ENCODE measurements around the gene ARAP3. TPM values are rescaled to one million over a fixed set of nuclear protein-coding genes. Genes with fewer than 3 reads are reported as not detected.
A peak's percentile ranks its signal among the peaks of the same experiment; 100 is the strongest.

Gene ARAP3
- total RNA-seq, 1 donor from 2014 or later, result 17.4 TPM

DNA sequence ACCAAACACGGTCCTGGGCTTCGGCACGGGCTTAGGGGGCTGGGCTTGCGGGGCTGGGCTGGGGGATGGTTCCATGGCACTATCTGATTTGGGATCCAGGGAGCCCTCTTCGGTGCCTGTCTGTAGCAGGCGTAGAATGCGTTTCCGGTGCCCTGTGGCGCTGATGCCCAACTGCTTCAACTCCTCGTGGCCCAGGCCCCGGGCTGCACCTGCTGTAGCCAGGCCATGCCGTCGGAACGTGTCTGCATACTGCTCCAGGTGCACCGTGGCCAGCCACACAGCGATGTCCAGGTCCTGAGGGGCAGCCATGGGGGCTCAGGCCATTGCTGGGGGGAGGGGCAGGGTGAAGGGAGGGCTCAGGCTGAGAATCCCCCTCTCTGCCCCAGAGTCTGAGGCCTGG is 1.9 kb downstream of the ARAP3 start:
- Histone ChIP-seq H3K36me3 (ENCODE audit: insufficient read depth, low read length) (no peaks in the 10 kb centered on the region), H4K20me1 (ENCODE audit: insufficient read depth, low read length) (no peaks in the 10 kb centered on the region), H3K9me3 (ENCODE audit: insufficient read depth, low read depth, low read length) (no peaks in the 10 kb centered on the region), H3K4me1 (ENCODE audit: insufficient read depth, low read length) (peaks cover 24% of the 10 kb centered on the region), H3K27me3 (ENCODE audit: insufficient read depth, low read length) (no peaks in the 10 kb centered on the region), H3K4me3 (ENCODE audit: insufficient read depth, low read depth, low read length) (no peak overlapping the region), H3K4me2 (ENCODE audit: low read length) (peak overlapping the region; percentile 88), H3K27ac (ENCODE audit: low read depth, low read length) (no peak overlapping the region), H3K79me2 (ENCODE audit: insufficient read depth, low read length) (peaks cover 15% of the 10 kb centered on the region), H2AFZ (ENCODE audit: low read depth, low read length) (no peak overlapping the region), H3K9ac (ENCODE audit: low read length) (peak overlapping the region; percentile 84)
- H3K36me3 Mint-ChIP-seq (ENCODE audit: low read depth, unreplicated experiment), result peaks cover 4% of the 10 kb centered on the region
- FAIRE-seq, result no peak
- no peak for TF ChIP-seq EZH2 (IDR thresholded peaks at IDR 0.05; ENCODE audit: insufficient read depth, low read length)
- TF ChIP-seq, protein P1, sequence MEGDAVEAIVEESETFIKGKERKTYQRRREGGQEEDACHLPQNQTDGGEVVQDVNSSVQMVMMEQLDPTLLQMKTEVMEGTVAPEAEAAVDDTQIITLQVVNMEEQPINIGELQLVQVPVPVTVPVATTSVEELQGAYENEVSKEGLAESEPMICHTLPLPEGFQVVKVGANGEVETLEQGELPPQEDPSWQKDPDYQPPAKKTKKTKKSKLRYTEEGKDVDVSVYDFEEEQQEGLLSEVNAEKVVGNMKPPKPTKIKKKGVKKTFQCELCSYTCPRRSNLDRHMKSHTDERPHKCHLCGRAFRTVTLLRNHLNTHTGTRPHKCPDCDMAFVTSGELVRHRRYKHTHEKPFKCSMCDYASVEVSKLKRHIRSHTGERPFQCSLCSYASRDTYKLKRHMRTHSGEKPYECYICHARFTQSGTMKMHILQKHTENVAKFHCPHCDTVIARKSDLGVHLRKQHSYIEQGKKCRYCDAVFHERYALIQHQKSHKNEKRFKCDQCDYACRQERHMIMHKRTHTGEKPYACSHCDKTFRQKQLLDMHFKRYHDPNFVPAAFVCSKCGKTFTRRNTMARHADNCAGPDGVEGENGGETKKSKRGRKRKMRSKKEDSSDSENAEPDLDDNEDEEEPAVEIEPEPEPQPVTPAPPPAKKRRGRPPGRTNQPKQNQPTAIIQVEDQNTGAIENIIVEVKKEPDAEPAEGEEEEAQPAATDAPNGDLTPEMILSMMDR (IDR thresholded peaks at IDR 0.05; ENCODE audit: insufficient read depth, low read depth, low read length), result no peak
- H3K4me1 Mint-ChIP-seq (ENCODE audit: low read depth, unreplicated experiment), result peaks cover 24% of the 10 kb centered on the region
- no peak for DNase-seq (ENCODE audit: low read depth)
- H3K9me3 Mint-ChIP-seq (ENCODE audit: unreplicated experiment), result no peaks in the 10 kb centered on the region
- H3K27me3 Mint-ChIP-seq (ENCODE audit: low read depth, unreplicated experiment), result no peaks in the 10 kb centered on the region
- H3K27ac Mint-ChIP-seq (ENCODE audit: unreplicated experiment), result peak overlapping the region; percentile 100
- peak overlapping the region; percentile 86 for H3K4me3 Mint-ChIP-seq (ENCODE audit: unreplicated experiment)

DNA sequence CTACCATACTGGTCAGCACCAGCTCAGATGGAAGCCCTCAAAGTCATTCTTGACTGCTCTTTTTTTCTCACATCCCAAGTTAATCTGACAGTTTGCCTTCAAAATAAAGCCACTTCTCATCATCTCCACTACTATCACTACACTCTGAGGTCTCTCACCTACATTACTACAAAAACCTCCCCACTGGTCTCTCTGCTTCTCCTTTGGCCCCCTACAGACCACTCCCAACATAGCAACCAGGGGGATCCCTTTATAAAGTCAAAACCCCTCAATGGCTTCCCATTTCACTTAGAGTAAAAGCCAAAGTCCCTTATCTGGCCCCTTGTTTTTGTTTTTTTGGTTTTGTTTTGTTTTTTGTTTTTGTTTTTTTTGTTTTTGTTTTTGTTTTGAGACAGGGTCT is 4.6 kb downstream of the ARAP3 start:
- Histone ChIP-seq H4K20me1 (ENCODE audit: insufficient read depth, low read length) (no peaks in the 10 kb centered on the region), H2AFZ (ENCODE audit: low read depth, low read length) (no peak overlapping the region), H3K4me3 (ENCODE audit: insufficient read depth, low read depth, low read length) (no peak overlapping the region), H3K36me3 (ENCODE audit: insufficient read depth, low read length) (no peaks in the 10 kb centered on the region), H3K4me1 (ENCODE audit: insufficient read depth, low read length) (peaks cover 19% of the 10 kb centered on the region), H3K4me2 (ENCODE audit: low read length) (no peak overlapping the region), H3K27me3 (ENCODE audit: insufficient read depth, low read length) (no peaks in the 10 kb centered on the region), H3K9ac (ENCODE audit: low read length) (no peak overlapping the region), H3K79me2 (ENCODE audit: insufficient read depth, low read length) (peaks cover 15% of the 10 kb centered on the region), H3K27ac (ENCODE audit: low read depth, low read length) (no peak overlapping the region), H3K9me3 (ENCODE audit: insufficient read depth, low read depth, low read length) (no peaks in the 10 kb centered on the region)
- Mint-ChIP-seq H3K27me3 (ENCODE audit: low read depth, unreplicated experiment) (no peaks in the 10 kb centered on the region), H3K27ac (ENCODE audit: unreplicated experiment) (no peak overlapping the region), H3K36me3 (ENCODE audit: low read depth, unreplicated experiment) (peaks cover 6% of the 10 kb centered on the region), H3K9me3 (ENCODE audit: unreplicated experiment) (no peaks in the 10 kb centered on the region), H3K4me3 (ENCODE audit: unreplicated experiment) (no peak overlapping the region), H3K4me1 (ENCODE audit: low read depth, unreplicated experiment) (peaks cover 16% of the 10 kb centered on the region)
- TF ChIP-seq EZH2 (IDR thresholded peaks at IDR 0.05; ENCODE audit: insufficient read depth, low read length), result no peak
- TF ChIP-seq, protein P1 (IDR thresholded peaks at IDR 0.05; ENCODE audit: insufficient read depth, low read depth, low read length), result peak; percentile 19
- DNase-seq (ENCODE audit: low read depth) (no peak), FAIRE-seq (no peak)

DNA sequence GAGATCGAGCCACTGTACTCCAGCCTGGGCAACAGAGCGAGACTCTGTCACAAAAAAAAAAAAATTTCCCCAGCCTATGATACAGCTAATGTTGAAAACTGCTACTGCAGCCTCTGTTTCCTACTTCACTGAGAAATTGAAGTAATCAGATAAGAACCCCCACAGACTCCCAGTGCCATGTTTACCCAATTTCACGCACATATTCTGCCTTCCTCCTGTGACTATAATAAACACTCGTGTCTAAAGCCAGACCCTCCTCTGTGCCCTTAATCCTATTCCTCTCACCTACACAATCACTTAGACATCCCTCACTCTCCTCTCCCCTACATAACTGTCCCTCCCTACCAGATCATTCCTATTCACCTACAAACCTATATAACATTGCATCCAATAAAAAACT is 6.4 kb downstream of the ARAP3 start:
- no peak overlapping the region for H3K27ac Mint-ChIP-seq (ENCODE audit: unreplicated experiment)
- no peak overlapping the region for H3K27ac ChIP-seq (ENCODE audit: low read depth, low read length)
- H3K9me3 ChIP-seq (ENCODE audit: insufficient read depth, low read depth, low read length), result no peaks in the 10 kb centered on the region
- no peaks in the 10 kb centered on the region for H3K27me3 Mint-ChIP-seq (ENCODE audit: low read depth, unreplicated experiment)
- H3K36me3 Mint-ChIP-seq (ENCODE audit: low read depth, unreplicated experiment), result peaks cover 8% of the 10 kb centered on the region
- no peaks in the 10 kb centered on the region for H3K27me3 ChIP-seq (ENCODE audit: insufficient read depth, low read length)
- H3K9ac ChIP-seq (ENCODE audit: low read length), result no peak overlapping the region
- peaks cover under 1% of the 10 kb centered on the region for H3K36me3 ChIP-seq (ENCODE audit: insufficient read depth, low read length)
- FAIRE-seq, result no peak
- peaks cover 6% of the 10 kb centered on the region for H3K4me1 ChIP-seq (ENCODE audit: insufficient read depth, low read length)
- no peak overlapping the region for H2AFZ ChIP-seq (ENCODE audit: low read depth, low read length)
- no peaks in the 10 kb centered on the region for H4K20me1 ChIP-seq (ENCODE audit: insufficient read depth, low read length)
- H3K4me2 ChIP-seq (ENCODE audit: low read length), result no peak overlapping the region
- peaks cover 10% of the 10 kb centered on the region for H3K4me1 Mint-ChIP-seq (ENCODE audit: low read depth, unreplicated experiment)
- no peak for DNase-seq (ENCODE audit: low read depth)
- H3K79me2 ChIP-seq (ENCODE audit: insufficient read depth, low read length), result peaks cover 15% of the 10 kb centered on the region
- TF ChIP-seq, protein P1 (IDR thresholded peaks at IDR 0.05; ENCODE audit: insufficient read depth, low read depth, low read length), result no peak
- no peak for TF ChIP-seq EZH2 (IDR thresholded peaks at IDR 0.05; ENCODE audit: insufficient read depth, low read length)
- H3K4me3 ChIP-seq (ENCODE audit: insufficient read depth, low read depth, low read length), result no peak overlapping the region
- no peak overlapping the region for H3K4me3 Mint-ChIP-seq (ENCODE audit: unreplicated experiment)
- no peaks in the 10 kb centered on the region for H3K9me3 Mint-ChIP-seq (ENCODE audit: unreplicated experiment)
